H1 (cell line): Measurements from ENCODE around the gene ALKBH3. TPM values are rescaled to one million over a fixed set of nuclear protein-coding genes. Genes with fewer than 3 reads are reported as not detected.

Experiments used
- CTCF ChIA-PET: fragments of 300-600 bp; sonication (Branson Sonifier 250); formaldehyde crosslinking; loops from one replicate; lab custom pipeline; 2021; ENCODE audit not compliant: partially characterized antibody; lab: Charles Lee
- POLR2A ChIA-PET: fragments of 300-600 bp; sonication (Branson Sonifier 250); formaldehyde crosslinking; loops from one replicate; lab custom pipeline; 2021; ENCODE audit warnings: inconsistent platforms; ENCODE audit not compliant: partially characterized antibody; lab: Charles Lee
- DNase-seq, 2 experiments: peaks; one replicate each; pipeline versions ENCODE4 v3.0.0 to v3.0.0-alpha.2; 2010 to 2022; ENCODE audit warnings: low spot score in 2 of 2, low read depth in 1 of 2, mixed read lengths in 1 of 2
- FAIRE-seq: peaks from 2 replicates; lab custom pipeline; 2011; peaks lifted over from hg19 to GRCh38; lab: Jason Lieb, UNC
- H2AFZ ChIP-seq: 2 replicates; pipeline ENCODE4 v1.8.1; 2012; ENCODE audit warnings: low read length, inconsistent platforms
- H2AK5ac ChIP-seq: 2 replicates; pipeline ENCODE4 v1.6.1; 2013; ENCODE audit warnings: low read depth, low read length
- H2BK120ac ChIP-seq: replicated peaks from 2 replicates; pipeline ENCODE3; 2013; ENCODE audit warnings: low read depth, low read length, inconsistent platforms
- H2BK12ac ChIP-seq: 2 replicates; pipeline ENCODE4 v1.6.1; 2013; ENCODE audit warnings: low read depth, low read length
- H2BK15ac ChIP-seq: 2 replicates; pipeline ENCODE4 v1.6.1; 2013; ENCODE audit warnings: low read length
- H2BK20ac ChIP-seq: 2 replicates; pipeline ENCODE4 v1.6.1; 2013; ENCODE audit warnings: low read length
- H2BK5ac ChIP-seq: 2 replicates; pipeline ENCODE4 v1.6.1; 2013; ENCODE audit warnings: low read depth, low read length
- H3K14ac ChIP-seq: 2 replicates; pipeline ENCODE4 v1.6.1; 2013; ENCODE audit warnings: inconsistent platforms; ENCODE audit not compliant: insufficient read length
- H3K18ac ChIP-seq: 2 replicates; pipeline ENCODE4 v1.6.1; 2013; ENCODE audit warnings: low read length; ENCODE audit errors: extremely low read depth
- H3K23ac ChIP-seq: 2 replicates; pipeline ENCODE4 v1.6.1; 2013; ENCODE audit warnings: inconsistent platforms; ENCODE audit not compliant: insufficient read length
- H3K23me2 ChIP-seq: 2 replicates; pipeline ENCODE4 v1.6.1; 2013; ENCODE audit warnings: low read depth, low read length
- H3K27ac ChIP-seq: 2 replicates; pipeline ENCODE4 v1.6.1; 2011; ENCODE audit warnings: low read depth, low read length, inconsistent platforms
- H3K27me3 ChIP-seq, 4 experiments: replicated peaks in 1 of 4; 1 replicate in 1 of 4; 2 replicates in 3 of 4; pipeline versions ENCODE4 v1.6.1 to v1.8.1; 2011 to 2013; ENCODE audit warnings: low read length in 3 of 4, mild to moderate bottlenecking in 3 of 4, inconsistent platforms in 2 of 4, mixed read lengths in 2 of 4, moderate library complexity in 1 of 4; ENCODE audit not compliant: control insufficient read depth in 3 of 4, insufficient read depth in 3 of 4; ENCODE audit errors: extremely low read depth in 1 of 4
- H3K36me3 ChIP-seq, 4 experiments: 2 replicates each; pipeline versions ENCODE4 v1.6.1 to v1.8.1; 2011 to 2013; ENCODE audit warnings: mild to moderate bottlenecking in 4 of 4, low read length in 3 of 4, moderate library complexity in 2 of 4, control low read depth in 1 of 4, inconsistent platforms in 1 of 4; ENCODE audit not compliant: insufficient read depth in 4 of 4, control insufficient read depth in 2 of 4
- H3K4ac ChIP-seq: replicated peaks from 2 replicates; pipeline ENCODE3; 2013; ENCODE audit warnings: low read length, low read depth, mixed read lengths, inconsistent platforms; ENCODE audit not compliant: insufficient read length
- H3K4me1 ChIP-seq, 4 experiments: replicated peaks in 1 of 4; 1 replicate in 1 of 4; 2 replicates in 3 of 4; pipeline versions ENCODE4 v1.6.1 to v1.8.1; 2011 to 2013; ENCODE audit warnings: low read length in 3 of 4, inconsistent platforms in 2 of 4, mixed read lengths in 1 of 4; ENCODE audit not compliant: insufficient read depth in 4 of 4, control insufficient read depth in 3 of 4
- H3K4me2 ChIP-seq, 2 experiments: 2 replicates each; pipeline versions ENCODE4 v1.6.1 to v1.8.1; 2011 to 2013; ENCODE audit warnings: low read depth in 2 of 2, low read length in 2 of 2, control low read depth in 1 of 2, inconsistent platforms in 1 of 2, mild to moderate bottlenecking in 1 of 2; ENCODE audit not compliant: insufficient read depth in 1 of 2
- H3K4me3 ChIP-seq, 4 experiments: fragments of 200-600, 300-600 bp in 1 of 4; sonication (generic), shearing (Covaris generic), sonication (Bioruptor Twin) in 1 of 4; 2 replicates each; pipeline versions ENCODE4 v1.5.1 to v1.8.1; 2011 to 2016; ENCODE audit warnings: low read length in 4 of 4, low read depth in 3 of 4, control low read depth in 2 of 4, inconsistent platforms in 2 of 4, mild to moderate bottlenecking in 2 of 4, mixed read lengths in 1 of 4, moderate library complexity in 1 of 4; ENCODE audit not compliant: insufficient read depth in 2 of 4; ENCODE audit errors: extremely low read depth in 1 of 4
- H3K56ac ChIP-seq: replicated peaks from 2 replicates; pipeline ENCODE3; 2013; ENCODE audit warnings: low read depth, mild to moderate bottlenecking, mixed read lengths, low read length, inconsistent platforms; ENCODE audit not compliant: insufficient read length
- H3K79me1 ChIP-seq: 2 replicates; pipeline ENCODE4 v1.6.1; 2013; ENCODE audit warnings: low read depth, low read length, control low read depth
- H3K79me2 ChIP-seq, 2 experiments: 2 replicates each; pipeline versions ENCODE4 v1.6.1 to v1.8.1; 2012 to 2013; ENCODE audit warnings: low read length in 2 of 2, mild to moderate bottlenecking in 2 of 2, inconsistent platforms in 1 of 2; ENCODE audit not compliant: insufficient read depth in 2 of 2, control insufficient read depth in 1 of 2
- H3K9ac ChIP-seq, 4 experiments: replicated peaks in 1 of 4; 1 replicate in 1 of 4; 2 replicates in 3 of 4; pipeline versions ENCODE4 v1.6.1 to v1.8.1; 2011 to 2013; ENCODE audit warnings: low read depth in 3 of 4, low read length in 3 of 4, control low read depth in 2 of 4, mild to moderate bottlenecking in 2 of 4, moderate library complexity in 2 of 4, inconsistent platforms in 1 of 4; ENCODE audit errors: extremely low read depth in 1 of 4
- H3K9me3 ChIP-seq, 2 experiments: 2 replicates each; pipeline versions ENCODE4 v1.6.1 to v1.8.1; 2012 to 2013; ENCODE audit warnings: mild to moderate bottlenecking in 2 of 2, moderate library complexity in 2 of 2, control low read depth in 1 of 2, inconsistent platforms in 1 of 2, low read depth in 1 of 2, low read length in 1 of 2, mixed read lengths in 1 of 2; ENCODE audit not compliant: insufficient read depth in 2 of 2
- H4K20me1 ChIP-seq, 2 experiments: replicated peaks in 1 of 2; 2 replicates each; pipeline versions ENCODE3 to v1.8.1; 2011 to 2013; ENCODE audit warnings: inconsistent platforms in 2 of 2, low read length in 2 of 2, mild to moderate bottlenecking in 1 of 2; ENCODE audit not compliant: insufficient read depth in 2 of 2, control insufficient read depth in 1 of 2
- H4K5ac ChIP-seq: 2 replicates; pipeline ENCODE4 v1.6.1; 2013; ENCODE audit warnings: low read length, low read depth, mixed read lengths, inconsistent platforms; ENCODE audit not compliant: insufficient read length
- H4K8ac ChIP-seq: 2 replicates; pipeline ENCODE4 v1.8.0; 2013; ENCODE audit warnings: mild to moderate bottlenecking, moderate library complexity, low read length, inconsistent platforms; ENCODE audit not compliant: insufficient read depth; ENCODE audit errors: extremely low read depth
- H4K91ac ChIP-seq: replicated peaks from 2 replicates; pipeline ENCODE3; 2013; ENCODE audit warnings: low read length, mixed read lengths, inconsistent platforms; ENCODE audit not compliant: insufficient read length
- POLR2AphosphoS5 ChIP-seq: IDR thresholded peaks from 2 replicates; pipeline ENCODE4 v1.6.1; 2011; ENCODE audit warnings: low read depth, low read length
- WGBS, 2 experiments: shearing (Covaris generic) in 1 of 2; methylation state at CpG; one replicate each; pipeline versions ENCODE4 v1.1.6 to v1.1.7; 2013 to 2015; ENCODE audit warnings: low lambda C conversion rate in 2 of 2, mixed read lengths in 2 of 2, inconsistent platforms in 1 of 2, low coverage in 1 of 2, missing lambda C conversion rate in 1 of 2; ENCODE audit not compliant: insufficient replicate concordance in 2 of 2, insufficient coverage in 1 of 2, insufficient read length in 1 of 2; ENCODE audit errors: extremely low coverage in 1 of 2, missing lambda C conversion rate in 1 of 2; 5-methylcytosine and 5-hydroxymethylcytosine counted together
- polyA plus RNA-seq, 7 experiments: library from polyadenylated mRNA; depleted of rRNA in 3 of 7; stranded (reverse) in 5 of 7; unstranded in 2 of 7; fragments of >200 nt in 5 of 7; fragments of 200-250 nt in 2 of 7; gene quantifications; 1 replicate in 5 of 7; 2 replicates in 1 of 7; 4 replicates in 1 of 7; pipeline versions ENCODE4 v1.2.1 to v1.2.3, GENCODE V29; 2011 to 2013; ENCODE audit warnings: missing spikeins in 2 of 7, mixed read lengths in 2 of 7
- total RNA-seq: library from RNA; stranded (reverse); fragmentation: NEBNext Ultra II Directional; extraction: Animal tissue kit (Norgen Biotek cat#: 25700); gene quantifications from 2 replicates; pipeline ENCODE4 v1.2.1, GENCODE V29; 2021

ALKBH3 gene
- total and polyA plus RNA-seq, 2 of the 8 experiments (the other 6 are each of a cell fraction or from before 2014, with no cell fraction given), result 10.5 to 11.4 TPM

- H3K23ac ChIP-seq, result no peak overlapping the region
- TF ChIP-seq POLR2AphosphoS5, result no peak
- TF ChIP-seq, all 59 proteins: peak for 0
- Histone ChIP-seq H3K14ac (no peak overlapping the region), H4K5ac (no peak overlapping the region), H4K8ac (no peak overlapping the region; the same call in 1 of the 2 replicates), H3K27me3 (no peaks in the 10 kb centered on the region), H3K9ac (no peak overlapping the region), H3K79me1 (no peaks in the 10 kb centered on the region), H3K36me3 (no peaks in the 10 kb centered on the region), H3K56ac (no peak overlapping the region), H3K4ac (no peak overlapping the region), H3K23me2 (no peaks in the 10 kb centered on the region), H2AK5ac (no peak overlapping the region), H3K79me2 (no peaks in the 10 kb centered on the region), H2AFZ (peak overlapping the region; percentile 43), H4K91ac (no peak overlapping the region), H2BK15ac (no peak overlapping the region), H3K9me3 (0 out of 4 replicates have a peak, but pooled peaks cover 0 to 2% of the 10 kb centered on the region in 2 experiments), H3K4me2 (no peak overlapping the region), H3K18ac (no peak overlapping the region), H3K4me1 (no peaks in the 10 kb centered on the region), H2BK20ac (no peak overlapping the region), H2BK5ac (no peak overlapping the region), H3K27ac (no peak overlapping the region), H4K20me1 (no peaks in the 10 kb centered on the region), H3K4me3 (no peak overlapping the region), H2BK120ac (no peak overlapping the region), H2BK12ac (no peak overlapping the region)
- DNase-seq, result no peak
- POLR2A ChIA-PET, result interaction anchor here (0.6 to 1.1 kb wide), 2 partner anchors 33 to 105 kb away, joined by 3 read pairs; no protein-coding TSS in a partner anchor
- 89% methylated on average over 4 of the region's 4 CpGs; no CpG with 5 or more reads in 1 of the 2 experiments for WGBS, 2 experiments
- FAIRE-seq, result no peak
- CTCF ChIA-PET, result interaction anchor here (0.6 to 2.7 kb wide), 6 partner anchors 13 to 572 kb away, joined by 3 to 9 read pairs (median 4); no protein-coding TSS in a partner anchor
Observed at GRCh38 chr11:43968719-43969118, 88.1 kb downstream of the ALKBH3 start.
